A549 (cell line): ENCODE data around the gene IGSF5.

Experiments
- CTCF ChIP-seq: fragments of >200 bp; sonication (Bioruptor Twin); formaldehyde crosslinking; IDR thresholded peaks from 3 replicates; pipeline ENCODE4 v1.5.1; 2016
- ESRRA ChIP-seq: fragments of 150-350 bp; IDR thresholded peaks from 2 replicates; pipeline ENCODE4 v1.6.1; 2014; ENCODE audit warnings: mild to moderate bottlenecking, low read length, borderline replicate concordance
- POLR2A ChIP-seq: IDR thresholded peaks from 2 replicates; pipeline ENCODE4 v1.6.1; 2012; ENCODE audit warnings: mild to moderate bottlenecking, low read length

DNA sequence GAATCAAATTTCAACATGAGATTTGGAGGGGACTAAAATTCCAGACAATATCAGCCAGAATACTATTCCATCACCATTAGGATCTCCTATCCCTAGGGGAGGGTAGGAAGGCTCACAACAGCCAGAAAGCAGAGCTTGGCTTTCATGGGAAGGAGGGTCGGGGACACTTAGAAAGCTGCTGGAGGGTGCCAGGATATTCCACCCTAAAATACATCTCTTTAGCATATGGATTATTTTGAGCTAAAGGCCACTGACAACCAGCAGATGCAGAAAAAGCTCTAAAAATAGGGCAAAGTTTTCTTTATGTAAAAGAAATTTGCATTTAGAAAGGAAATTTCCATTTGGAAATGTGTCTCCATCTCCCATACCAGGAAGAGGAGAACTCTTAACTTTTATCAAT, 68.0 kb downstream of the IGSF5 start:
- TF ChIP-seq ESRRA (no peak), CTCF (no peak), POLR2A (no peak)
